22Rv1 (cell line): Measurements from ENCODE around the gene PKP4.

ENCODE experiments used
- H3K27ac ChIP-seq: fragments of 450-650 bp; 2 replicates; pipeline ENCODE4 v1.5.1; 2017
- CTCF ChIP-seq: fragments of 450-650 bp; IDR thresholded peaks from 2 replicates; pipeline ENCODE4 v1.5.1; 2017; ENCODE audit warnings: mild to moderate bottlenecking
- ZFX ChIP-seq: fragments of 450-650 bp; IDR thresholded peaks from 2 replicates; pipeline ENCODE4 v1.6.1; 2017; ENCODE audit warnings: antibody characterized with exemption, borderline replicate concordance

The PKP4 gene

GRCh38 chr2:158724803-158725381 lies 268.1 kb downstream of the PKP4 start:
- TF ChIP-seq ZFX (no peak), CTCF (no peak)
- peak overlapping the region; percentile 78 for H3K27ac ChIP-seq

GRCh38 chr2:158725441-158725891 lies 268.7 kb downstream of the PKP4 start:
- TF ChIP-seq CTCF, result no peak
- TF ChIP-seq ZFX, result no peak
- H3K27ac ChIP-seq, result peak overlapping the region; percentile 78

DNA sequence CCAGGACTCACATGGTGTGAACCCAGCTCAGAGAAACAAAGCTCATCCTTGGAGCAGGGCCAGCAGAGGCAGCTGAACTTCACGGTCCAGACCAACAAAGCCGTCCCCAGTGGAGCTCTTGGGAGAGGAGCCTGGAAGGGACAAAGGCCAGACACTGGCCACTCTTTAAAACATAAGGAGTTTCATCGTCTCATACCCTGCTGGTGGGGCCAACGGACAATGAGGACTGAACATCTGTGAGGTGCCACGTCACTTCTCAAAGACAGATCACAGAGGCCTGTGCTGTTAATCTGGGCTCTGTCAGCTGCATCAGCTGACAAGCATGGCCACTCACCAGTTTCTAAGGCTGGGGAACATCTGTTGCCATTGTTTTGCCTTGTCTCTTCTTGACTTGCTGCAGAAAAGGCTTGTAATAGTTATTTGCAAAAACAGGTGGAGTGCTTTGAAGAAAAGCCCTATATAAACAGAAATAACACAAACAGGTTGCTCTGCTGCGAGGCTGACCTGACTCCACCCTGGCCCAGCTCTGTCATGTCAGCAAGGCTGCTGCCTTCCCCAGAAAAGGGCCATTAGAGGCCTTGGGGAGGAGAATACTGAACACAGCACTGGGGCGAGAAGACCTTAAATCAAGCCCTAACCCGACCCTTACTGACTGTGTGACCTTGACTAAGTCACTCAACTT lies 270.3 kb downstream of the PKP4 start:
- TF ChIP-seq CTCF (no peak), ZFX (no peak)
- H3K27ac ChIP-seq, result no peak overlapping the region

- no peak overlapping the region for H3K27ac ChIP-seq
- TF ChIP-seq ZFX (no peak), CTCF (no peak)
These were observed 271.7 kb downstream of the PKP4 start for GRCh38 chr2:158728422-158728821.

DNA sequence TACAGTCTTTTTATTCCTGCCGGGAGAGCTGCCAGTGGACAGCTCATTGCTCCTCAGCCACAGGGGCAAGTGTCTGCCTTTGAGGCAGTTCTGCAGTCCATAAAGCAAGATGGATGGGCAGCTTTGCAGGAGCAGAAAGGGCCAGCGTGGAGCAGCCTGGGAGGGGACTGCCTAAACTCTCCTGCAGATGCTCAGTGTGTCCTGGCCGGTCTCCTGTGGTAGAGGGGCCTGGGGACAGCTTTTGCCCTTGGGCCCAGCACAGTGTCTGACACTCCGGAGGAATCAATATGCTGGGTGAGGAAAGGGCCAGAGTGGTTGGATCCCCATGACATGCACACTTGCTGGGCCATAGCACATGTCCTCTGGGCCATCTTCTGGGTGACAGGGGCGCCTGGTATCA lies 272.7 kb downstream of the PKP4 start:
- TF ChIP-seq CTCF, result no peak
- no peak for TF ChIP-seq ZFX
- H3K27ac ChIP-seq, result no peak overlapping the region

GRCh38 chr2:158729873-158730620 lies 273.3 kb downstream of the PKP4 start:
- TF ChIP-seq ZFX, result no peak
- TF ChIP-seq CTCF, result no peak
- no peak overlapping the region for H3K27ac ChIP-seq

DNA sequence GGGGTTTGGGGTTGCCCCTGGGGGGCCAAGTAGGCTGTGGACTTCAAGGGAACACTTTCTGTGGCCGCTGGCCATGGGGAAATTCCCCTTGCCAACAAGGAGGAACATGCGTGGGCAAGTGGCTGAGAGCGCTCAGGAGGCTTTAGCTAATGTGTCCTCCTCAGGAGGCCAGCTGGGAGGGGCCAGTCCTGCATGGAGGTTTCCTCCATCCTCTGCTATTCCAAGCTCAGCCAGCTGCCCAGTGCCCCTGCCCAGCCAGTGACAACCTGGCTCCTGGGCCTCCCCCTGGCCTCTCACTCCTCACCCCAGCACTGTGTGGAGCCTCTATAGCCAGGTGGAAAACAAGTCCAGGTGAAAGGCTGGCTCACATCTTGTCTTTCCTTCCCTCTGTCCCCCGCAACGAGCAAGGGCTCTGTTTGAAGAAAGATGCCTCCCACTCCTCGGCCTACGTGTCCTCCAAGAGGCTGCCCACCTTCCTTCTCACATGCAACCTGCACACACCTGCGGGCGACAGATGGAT lies 273.9 kb downstream of the PKP4 start:
- no peak for TF ChIP-seq CTCF
- no peak for TF ChIP-seq ZFX
- H3K27ac ChIP-seq, result no peak overlapping the region
